GM12864 (cell line): ENCODE results near the gene GALNT2.

ENCODE experiments used
- DNase-seq: peaks from one replicate; pipeline ENCODE4 v3.0.0-alpha.2; 2011; ENCODE audit warnings: low read depth
- H3K4me3 ChIP-seq: 2 replicates; pipeline ENCODE4 v1.5.1; 2011; ENCODE audit warnings: mild to moderate bottlenecking, low read depth, low read length, control low read depth
- TF ChIP-seq, protein P1 (sequence below): IDR thresholded peaks from 2 replicates; pipeline ENCODE4 v1.5.1; 2011; ENCODE audit warnings: low read depth, mild to moderate bottlenecking, moderate library complexity, low read length, control low read depth, inconsistent platforms; ENCODE audit errors: missing control alignments

GALNT2 gene

DNA sequence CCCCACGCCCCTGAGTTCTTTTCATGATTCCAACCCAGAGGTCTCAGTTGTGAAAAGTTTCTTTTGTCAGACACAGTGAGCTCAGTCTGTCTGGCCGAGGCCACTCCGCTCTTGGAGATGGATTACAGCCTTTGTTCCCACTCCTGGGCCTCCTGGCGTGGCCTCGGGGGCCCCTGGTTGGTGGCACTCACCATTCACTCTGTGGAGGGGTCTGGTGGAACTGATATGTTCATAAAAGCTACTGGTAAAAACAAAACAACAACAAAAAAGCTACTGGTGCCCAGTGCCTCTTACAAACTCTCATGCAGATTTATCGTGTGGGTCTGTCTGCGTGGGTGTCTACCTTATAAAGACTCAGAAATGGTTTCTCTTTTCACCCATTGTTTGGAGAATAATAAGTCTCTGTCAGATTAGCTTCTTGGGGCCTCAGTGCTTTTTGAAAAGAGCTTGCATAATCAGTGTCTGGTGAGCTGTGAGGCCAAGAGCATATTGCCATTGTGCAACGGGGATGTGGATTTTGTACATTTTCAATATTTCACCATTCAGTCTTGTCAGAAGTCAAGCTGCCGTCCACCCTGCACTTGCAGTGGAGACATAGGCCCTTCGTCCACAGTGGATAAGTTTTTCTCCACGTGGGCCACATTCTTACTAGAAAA is 86.7 kb downstream of the GALNT2 start:
- no peak for DNase-seq
- no peak overlapping the region for H3K4me3 ChIP-seq
- TF ChIP-seq, protein P1, sequence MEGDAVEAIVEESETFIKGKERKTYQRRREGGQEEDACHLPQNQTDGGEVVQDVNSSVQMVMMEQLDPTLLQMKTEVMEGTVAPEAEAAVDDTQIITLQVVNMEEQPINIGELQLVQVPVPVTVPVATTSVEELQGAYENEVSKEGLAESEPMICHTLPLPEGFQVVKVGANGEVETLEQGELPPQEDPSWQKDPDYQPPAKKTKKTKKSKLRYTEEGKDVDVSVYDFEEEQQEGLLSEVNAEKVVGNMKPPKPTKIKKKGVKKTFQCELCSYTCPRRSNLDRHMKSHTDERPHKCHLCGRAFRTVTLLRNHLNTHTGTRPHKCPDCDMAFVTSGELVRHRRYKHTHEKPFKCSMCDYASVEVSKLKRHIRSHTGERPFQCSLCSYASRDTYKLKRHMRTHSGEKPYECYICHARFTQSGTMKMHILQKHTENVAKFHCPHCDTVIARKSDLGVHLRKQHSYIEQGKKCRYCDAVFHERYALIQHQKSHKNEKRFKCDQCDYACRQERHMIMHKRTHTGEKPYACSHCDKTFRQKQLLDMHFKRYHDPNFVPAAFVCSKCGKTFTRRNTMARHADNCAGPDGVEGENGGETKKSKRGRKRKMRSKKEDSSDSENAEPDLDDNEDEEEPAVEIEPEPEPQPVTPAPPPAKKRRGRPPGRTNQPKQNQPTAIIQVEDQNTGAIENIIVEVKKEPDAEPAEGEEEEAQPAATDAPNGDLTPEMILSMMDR: no peak

GRCh38 chr1:230155021-230155420 is 88.0 kb downstream of the GALNT2 start:
- DNase-seq: no peak
- TF ChIP-seq, protein P1: no peak
- no peak overlapping the region for H3K4me3 ChIP-seq

GRCh38 chr1:230156068-230156467 is 89.0 kb downstream of the GALNT2 start:
- no peak for DNase-seq
- H3K4me3 ChIP-seq: no peak overlapping the region
- TF ChIP-seq, protein P1: no peak

GRCh38 chr1:230156536-230156935 is 89.5 kb downstream of the GALNT2 start:
- DNase-seq: no peak
- TF ChIP-seq, protein P1: no peak

DNA sequence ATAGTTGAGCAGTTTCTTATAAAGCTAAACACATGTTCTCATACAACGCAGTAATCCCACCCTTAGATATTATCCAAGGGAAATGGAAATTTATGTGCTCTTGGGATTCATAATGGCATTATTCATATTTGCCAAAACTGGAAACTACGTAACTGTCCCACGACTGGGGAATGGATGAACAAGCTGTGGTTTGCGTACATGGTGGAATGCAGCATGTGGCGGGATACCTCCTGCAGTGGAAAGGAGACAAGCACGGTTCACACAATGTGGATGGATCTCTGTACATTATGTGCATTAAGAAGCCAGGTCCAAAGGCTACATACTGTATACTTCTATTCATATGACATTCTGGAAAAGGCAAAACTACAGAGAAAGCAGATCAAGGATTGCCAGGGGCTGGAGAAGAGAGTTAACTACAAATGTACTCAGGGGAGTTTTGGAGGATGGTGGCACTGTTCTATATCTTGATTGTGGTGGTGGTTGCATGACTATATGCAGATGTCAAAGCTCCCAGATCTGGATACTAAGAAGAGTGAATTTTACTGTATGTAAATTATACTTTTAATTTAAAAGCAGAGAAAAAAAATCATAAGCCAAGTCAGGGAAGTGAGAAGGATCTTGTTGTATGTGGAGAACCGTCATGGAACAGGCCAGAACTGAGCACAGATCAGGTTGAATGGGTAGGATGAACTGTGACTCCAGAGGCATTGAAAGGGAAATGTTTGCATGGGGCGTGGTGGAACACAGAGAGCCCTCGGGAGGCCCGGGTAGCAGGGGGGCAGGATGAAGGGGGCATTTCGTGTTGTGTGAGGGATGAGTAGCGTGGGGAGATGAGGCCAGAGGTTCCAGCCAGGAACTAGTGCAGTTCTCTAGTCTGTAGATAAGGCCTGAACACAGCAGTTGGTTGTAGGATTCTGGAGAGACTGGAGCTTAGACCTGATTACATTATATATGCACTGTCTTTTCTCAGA is 90.7 kb downstream of the GALNT2 start:
- no peak for DNase-seq
- TF ChIP-seq, protein P1: no peak
- no peak overlapping the region for H3K4me3 ChIP-seq

More at GRCh38 chr1:230156536-230156935, 89.5 kb downstream of the GALNT2 start:
- H3K4me3 ChIP-seq: no peak overlapping the region

GRCh38 chr1:230158415-230159291 is 91.6 kb downstream of the GALNT2 start:
- TF ChIP-seq, protein P1: no peak
- no peak overlapping the region for H3K4me3 ChIP-seq
- no peak for DNase-seq
